Measurements from ENCODE around the gene VPS54.
"Not testable (repeated sequence)": the region's sequence is repeated elsewhere in the genome, so short reads cannot be mapped to it uniquely, and the experiment has no call there.

The VPS54 gene

DNA sequence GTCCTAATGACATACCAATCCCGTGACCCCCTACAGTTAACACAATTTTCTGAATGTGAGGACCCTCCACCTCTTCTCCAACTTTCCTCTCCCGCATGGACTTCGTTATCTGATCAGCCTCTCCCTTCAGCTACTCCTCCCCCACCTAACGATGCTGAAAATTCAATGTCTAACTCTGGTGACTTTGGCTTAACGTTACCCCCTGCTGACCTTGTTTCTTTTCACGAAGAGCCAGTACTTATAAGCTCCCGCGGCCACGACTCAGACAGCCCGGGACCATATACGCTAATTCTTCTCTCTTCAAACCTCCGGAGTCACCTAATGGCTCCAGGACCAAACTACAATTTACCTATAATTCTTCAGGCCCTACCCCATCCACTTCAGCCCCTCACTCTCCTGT lies 29.2 kb downstream of the VPS54 start:
- TF ChIP-seq, protein P1, sequence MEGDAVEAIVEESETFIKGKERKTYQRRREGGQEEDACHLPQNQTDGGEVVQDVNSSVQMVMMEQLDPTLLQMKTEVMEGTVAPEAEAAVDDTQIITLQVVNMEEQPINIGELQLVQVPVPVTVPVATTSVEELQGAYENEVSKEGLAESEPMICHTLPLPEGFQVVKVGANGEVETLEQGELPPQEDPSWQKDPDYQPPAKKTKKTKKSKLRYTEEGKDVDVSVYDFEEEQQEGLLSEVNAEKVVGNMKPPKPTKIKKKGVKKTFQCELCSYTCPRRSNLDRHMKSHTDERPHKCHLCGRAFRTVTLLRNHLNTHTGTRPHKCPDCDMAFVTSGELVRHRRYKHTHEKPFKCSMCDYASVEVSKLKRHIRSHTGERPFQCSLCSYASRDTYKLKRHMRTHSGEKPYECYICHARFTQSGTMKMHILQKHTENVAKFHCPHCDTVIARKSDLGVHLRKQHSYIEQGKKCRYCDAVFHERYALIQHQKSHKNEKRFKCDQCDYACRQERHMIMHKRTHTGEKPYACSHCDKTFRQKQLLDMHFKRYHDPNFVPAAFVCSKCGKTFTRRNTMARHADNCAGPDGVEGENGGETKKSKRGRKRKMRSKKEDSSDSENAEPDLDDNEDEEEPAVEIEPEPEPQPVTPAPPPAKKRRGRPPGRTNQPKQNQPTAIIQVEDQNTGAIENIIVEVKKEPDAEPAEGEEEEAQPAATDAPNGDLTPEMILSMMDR (IDR thresholded peaks at IDR 0.05; ENCODE audit: insufficient read depth, missing control alignments): no peak
- no peak for FAIRE-seq

DNA sequence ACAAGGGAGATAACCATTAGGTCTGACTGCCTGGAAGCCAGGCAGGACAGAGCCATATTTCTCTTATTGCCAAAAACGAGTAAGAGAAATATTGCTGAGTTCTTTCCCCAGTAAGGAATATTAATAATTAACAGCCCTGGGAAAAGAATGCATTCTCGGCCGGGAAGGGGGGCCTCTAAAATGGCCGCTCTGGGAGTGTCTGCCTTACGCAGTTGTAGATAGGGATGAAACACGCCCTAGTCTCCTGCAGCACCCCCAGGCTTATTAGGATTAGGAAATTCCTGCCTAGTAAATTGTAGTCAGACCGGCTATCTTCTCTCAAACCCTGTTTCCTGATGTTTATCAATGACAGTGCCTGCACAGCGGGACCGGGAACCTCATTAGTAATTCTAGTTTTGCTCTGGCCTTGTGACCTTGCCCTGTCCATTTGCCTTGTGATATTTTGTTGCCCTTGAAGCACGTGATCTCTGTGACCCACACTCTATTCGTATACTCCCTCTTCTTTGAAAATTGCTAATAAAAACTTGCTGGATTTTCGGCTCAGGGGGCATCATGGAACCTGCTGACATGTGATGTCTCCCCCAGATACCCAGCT lies 30.3 kb downstream of the VPS54 start:
- FAIRE-seq; DNase-seq (ENCODE audit: insufficient read length, low spot score): not testable (repeated sequence)

More for the DNA sequence above, 29.2 kb downstream of the VPS54 start:
- no peak for DNase-seq (ENCODE audit: insufficient read length, low spot score)

DNA sequence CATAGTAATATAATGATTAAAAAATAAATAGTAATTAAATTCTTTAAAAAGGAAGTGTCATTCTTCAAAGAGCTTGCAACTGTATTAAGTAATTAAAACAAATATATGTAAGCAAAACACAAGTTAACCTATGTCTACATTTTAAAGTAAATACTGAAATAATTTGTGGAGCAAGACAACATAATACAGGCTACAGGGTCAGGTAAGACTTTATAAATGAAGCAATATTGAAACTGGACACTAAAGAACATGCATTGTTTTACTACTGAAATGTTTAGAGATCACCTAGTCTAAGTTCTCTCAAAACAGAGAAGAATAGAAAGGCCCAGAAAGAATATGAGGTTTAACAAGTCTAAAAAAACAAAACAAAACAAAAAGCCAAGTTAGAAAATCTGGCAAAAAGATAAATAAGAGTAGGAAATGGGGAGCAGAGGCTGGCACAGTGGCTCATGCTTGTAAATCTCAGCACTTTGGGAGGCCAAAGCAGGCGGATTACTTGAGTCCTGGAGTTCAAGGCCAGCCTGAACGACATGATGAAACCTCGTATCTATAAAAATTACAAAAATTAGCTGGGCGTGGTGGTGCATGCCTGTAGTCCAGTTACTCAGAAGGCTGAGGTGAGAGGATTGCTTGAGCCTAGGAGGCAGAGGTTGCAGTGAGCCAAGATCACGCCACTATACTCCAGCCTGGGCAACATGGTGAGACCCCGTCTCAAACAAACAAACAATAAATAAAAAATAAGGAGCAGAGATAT lies 34.4 kb downstream of the VPS54 start:
- DNase-seq (ENCODE audit: insufficient read length, low spot score) (no peak), FAIRE-seq (no peak)
- TF ChIP-seq, protein P1 (IDR thresholded peaks at IDR 0.05; ENCODE audit: insufficient read depth, missing control alignments): no peak

DNA sequence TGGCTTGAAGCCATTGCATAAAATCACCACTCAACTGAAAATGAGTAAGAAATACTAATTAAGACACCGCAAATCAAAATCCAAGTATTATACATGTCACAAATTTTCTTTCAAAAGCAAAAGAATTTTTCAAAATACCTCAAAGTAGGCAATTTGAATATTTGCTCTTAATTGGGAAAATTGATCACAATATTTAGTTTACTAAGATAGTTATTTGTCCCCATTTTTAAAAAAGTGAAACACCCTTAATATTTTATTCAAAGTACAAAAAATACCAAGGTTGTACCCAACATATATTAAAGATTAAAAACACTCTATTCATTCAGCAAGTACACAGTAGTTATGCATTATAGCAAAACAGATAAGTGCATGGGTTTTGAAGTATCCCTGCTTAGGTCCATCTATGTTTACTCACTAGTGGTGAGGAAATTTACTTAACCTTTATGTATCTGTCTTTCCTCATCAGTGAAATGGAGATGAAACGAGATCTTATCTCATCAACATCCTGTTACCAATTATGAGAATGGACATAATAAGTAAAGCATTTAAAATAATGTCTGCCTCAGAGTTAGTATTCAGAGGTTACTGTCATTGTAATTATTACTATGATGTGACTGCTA lies 35.1 kb downstream of the VPS54 start:
- DNase-seq (ENCODE audit: insufficient read length, low spot score): no peak
- FAIRE-seq: no peak
- TF ChIP-seq, protein P1 (IDR thresholded peaks at IDR 0.05; ENCODE audit: insufficient read depth, missing control alignments): no peak

DNA sequence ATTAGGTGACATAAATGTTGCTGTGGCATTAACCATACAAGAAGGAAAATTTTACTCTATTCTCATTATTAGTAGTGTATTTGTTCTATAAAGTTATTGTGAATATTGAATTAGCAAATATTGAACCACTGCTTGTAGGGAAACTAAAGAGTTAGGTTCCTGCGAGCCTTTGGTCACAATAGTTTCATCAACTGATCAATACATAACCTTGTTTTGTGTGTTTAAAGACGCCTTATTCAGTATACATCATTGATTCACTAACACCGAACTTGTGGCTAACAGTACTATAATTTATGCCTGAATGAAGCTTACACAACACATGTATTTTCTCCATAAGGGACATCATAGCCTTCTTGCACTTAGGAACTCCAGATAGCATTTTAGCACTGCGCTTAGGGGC lies 36.9 kb downstream of the VPS54 start:
- no peak for DNase-seq (ENCODE audit: insufficient read length, low spot score)
- TF ChIP-seq, protein P1 (IDR thresholded peaks at IDR 0.05; ENCODE audit: insufficient read depth, missing control alignments): no peak
- no peak for FAIRE-seq

DNA sequence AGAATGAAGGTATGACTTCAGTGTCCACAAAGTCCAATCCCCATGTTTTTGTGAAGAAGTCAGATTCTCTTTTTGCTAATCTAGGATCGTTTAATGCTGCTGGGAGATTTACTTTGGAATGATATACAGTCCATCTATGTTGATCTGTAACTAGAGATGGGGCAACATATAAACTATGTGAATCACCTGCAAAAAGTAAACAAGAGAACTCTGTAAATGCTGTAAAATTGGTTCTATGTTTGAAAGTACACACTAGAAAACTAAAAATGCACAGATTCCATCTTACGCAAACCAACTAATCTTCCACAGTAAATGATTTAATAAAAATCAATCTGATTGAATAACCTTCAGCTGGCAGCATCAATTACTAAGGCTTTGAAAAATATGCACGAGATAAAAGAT lies 37.5 kb downstream of the VPS54 start:
- DNase-seq (ENCODE audit: insufficient read length, low spot score): no peak
- no peak for FAIRE-seq
- TF ChIP-seq, protein P1 (IDR thresholded peaks at IDR 0.05; ENCODE audit: insufficient read depth, missing control alignments): no peak

DNA sequence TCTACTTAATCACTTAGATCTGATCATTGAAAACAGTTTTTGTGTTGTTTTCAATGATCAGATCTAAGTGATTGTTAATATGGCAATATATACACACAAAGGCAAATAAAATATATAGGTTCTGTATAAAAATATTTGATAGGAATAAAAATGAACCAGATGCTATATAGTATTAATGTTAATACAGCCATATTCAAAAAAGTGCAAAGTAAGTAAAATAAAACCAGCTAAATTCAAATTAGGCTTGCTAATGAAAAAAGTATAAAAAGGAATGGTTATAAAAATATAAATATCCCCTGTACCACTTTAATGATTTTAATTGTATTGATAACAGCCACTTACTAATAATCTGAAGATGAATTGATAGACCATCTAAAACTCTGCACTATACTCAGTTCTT lies 38.4 kb downstream of the VPS54 start:
- no peak for FAIRE-seq
- TF ChIP-seq, protein P1 (IDR thresholded peaks at IDR 0.05; ENCODE audit: insufficient read depth, missing control alignments): no peak
- DNase-seq (ENCODE audit: insufficient read length, low spot score): no peak

Data from D721Med (cell line).